CD4-positive, alpha-beta T cell (primary cell): Measurements from ENCODE around the gene SLC35D3. TPM values are rescaled to one million over a fixed set of nuclear protein-coding genes. Genes with fewer than 3 reads are reported as not detected.

Experiments used
- total RNA-seq, 174 experiments: library from RNA in 2 of 174; stranded (reverse) in 2 of 174; gene quantifications; one replicate each; pipeline ENCODE4 v1.2.3 and lab custom pipeline; 2021 to 2026

The SLC35D3 gene
- total RNA-seq, 2 experiments from 2014 or later = not detected

Other genes starting within 250 kb of the SLC35D3 start
- gene MAP3K5, start 129.8 kb upstream of the SLC35D3 start, total RNA-seq = 10 to 100 TPM; 12.9 to 14.1 TPM
- 1 to 10 TPM; 2.0 to 3.4 TPM for gene PEX7, start 99.7 kb upstream of the SLC35D3 start, total RNA-seq
- not detected for gene IL20RA, start 122.7 kb downstream of the SLC35D3 start, total RNA-seq